Measurements from ENCODE around the gene STAU1.

The STAU1 gene, protein sequence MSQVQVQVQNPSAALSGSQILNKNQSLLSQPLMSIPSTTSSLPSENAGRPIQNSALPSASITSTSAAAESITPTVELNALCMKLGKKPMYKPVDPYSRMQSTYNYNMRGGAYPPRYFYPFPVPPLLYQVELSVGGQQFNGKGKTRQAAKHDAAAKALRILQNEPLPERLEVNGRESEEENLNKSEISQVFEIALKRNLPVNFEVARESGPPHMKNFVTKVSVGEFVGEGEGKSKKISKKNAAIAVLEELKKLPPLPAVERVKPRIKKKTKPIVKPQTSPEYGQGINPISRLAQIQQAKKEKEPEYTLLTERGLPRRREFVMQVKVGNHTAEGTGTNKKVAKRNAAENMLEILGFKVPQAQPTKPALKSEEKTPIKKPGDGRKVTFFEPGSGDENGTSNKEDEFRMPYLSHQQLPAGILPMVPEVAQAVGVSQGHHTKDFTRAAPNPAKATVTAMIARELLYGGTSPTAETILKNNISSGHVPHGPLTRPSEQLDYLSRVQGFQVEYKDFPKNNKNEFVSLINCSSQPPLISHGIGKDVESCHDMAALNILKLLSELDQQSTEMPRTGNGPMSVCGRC

DNA sequence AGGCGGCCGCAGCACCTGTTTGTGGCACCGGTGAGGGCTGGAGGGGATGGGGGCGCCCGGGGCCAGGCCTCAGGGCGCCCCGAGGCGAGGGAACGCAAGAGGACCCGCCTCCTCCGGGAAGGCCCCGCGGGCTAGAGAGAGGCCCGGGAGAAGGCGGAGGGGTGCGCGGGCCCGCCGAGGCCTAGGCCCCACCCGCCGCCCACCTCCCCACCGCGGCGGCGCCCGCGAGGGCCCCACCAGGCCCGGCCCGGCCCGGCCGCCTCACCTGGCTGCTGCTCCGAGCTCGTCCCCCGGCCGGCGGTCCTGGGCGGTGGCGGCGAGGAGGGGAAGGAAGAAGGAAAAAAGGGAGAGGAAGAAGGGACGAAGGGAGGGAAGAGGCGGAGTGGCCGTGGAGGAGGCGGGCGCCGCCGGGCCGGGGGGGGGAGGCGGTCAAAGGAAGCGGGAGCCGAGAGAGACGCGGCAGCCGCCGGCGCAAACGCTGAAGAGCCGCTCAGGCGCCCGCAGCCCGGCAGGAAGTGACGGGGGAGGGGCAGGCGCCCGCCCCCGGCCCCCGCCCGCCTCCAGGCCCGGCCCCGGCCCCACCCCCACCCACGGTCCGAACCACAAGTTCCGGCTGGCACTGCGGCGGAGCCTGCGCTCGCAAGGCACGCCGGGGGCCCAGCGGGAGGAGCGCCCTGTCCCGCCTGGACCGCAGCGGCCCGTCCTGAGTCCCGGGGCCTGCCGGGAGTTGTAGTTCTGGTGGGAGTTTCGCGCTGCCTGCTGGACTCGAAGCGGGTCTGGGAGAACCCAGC lies at the start of gene STAU1:
Gene STAU1 (minus strand): TSS at position 484 of the 791 bp plus-strand sequence. CDS start 22,133 bp downstream, outside the sequence.
- DNase-seq = peak; percentile 40 to 98 (median 92)

DNA sequence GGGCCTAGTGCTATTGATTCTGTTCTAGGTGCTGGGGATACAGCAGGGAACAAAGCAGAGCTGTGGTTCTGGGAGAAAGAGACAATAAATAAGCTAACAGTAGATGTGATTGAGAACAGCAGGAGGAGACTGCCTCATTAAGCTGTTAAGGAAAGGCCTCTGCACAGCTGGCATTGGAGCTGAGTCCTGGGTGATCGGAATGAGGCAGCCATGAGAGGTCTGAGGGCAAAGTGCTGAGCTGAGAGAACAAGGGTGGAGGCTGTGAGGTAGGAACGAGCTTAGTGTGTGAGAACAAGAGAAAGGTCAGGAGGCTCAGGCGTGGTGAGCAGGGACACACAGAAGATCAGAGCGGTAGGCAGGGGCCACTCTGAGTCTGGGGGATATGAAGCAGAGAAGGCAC lies 49.4 kb upstream of the STAU1 start:
- no peak for DNase-seq

DNA sequence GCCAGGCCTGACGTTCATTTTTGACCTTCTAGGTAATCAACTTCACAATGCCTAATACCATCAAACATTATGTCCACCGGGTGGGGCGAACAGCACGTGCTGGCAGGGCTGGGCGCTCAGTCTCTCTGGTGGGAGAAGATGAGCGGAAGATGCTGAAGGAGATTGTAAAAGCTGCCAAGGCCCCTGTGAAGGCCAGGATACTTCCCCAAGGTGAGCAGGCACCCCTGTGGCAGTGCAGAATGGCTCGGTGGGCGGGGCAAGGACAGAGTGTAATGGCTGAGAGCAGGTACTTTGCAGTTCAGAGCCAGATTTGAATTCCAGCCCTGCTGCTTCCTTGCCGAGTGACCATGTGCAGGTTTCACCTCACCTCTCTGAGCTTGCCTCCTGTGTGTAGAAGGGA lies 48.2 kb upstream of the STAU1 start:
- DNase-seq = no peak

DNA sequence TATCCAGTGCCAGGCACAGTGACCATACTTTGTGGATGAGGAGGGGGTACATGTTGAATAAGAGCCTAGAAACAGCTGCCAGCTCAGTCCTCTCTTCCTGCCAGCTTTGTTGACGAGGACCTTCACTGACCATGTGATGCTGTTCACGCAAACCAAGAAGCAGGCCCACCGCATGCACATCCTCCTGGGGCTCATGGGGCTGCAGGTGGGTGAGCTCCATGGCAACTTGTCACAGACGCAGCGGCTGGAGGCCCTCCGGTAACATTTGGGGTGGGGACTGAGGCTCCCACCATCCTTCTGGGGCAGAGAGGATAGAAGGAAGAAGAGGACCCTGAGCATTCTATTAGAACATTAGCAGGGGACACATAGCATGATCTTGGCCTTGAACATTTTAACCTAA lies 46.7 kb upstream of the STAU1 start:
- no peak for DNase-seq

DNA sequence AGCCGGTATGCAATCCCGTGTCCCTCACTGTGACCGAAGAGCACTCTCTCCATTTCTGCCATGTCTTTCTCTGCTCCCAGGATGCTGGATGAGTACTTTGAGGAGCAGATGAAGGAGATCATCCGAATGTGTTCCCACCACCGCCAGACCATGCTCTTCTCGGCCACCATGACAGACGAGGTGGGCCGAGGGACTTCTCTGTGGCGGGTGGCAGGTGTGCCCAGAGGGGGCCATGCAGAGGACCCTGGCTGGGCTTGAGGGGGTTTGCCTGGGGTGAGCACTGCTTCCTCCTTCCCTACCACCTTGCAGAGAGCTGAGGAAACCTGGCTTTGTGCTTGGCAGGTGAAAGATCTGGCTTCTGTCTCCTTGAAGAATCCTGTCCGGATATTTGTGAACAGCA lies 45.1 kb upstream of the STAU1 start:
- no peak for DNase-seq

DNA sequence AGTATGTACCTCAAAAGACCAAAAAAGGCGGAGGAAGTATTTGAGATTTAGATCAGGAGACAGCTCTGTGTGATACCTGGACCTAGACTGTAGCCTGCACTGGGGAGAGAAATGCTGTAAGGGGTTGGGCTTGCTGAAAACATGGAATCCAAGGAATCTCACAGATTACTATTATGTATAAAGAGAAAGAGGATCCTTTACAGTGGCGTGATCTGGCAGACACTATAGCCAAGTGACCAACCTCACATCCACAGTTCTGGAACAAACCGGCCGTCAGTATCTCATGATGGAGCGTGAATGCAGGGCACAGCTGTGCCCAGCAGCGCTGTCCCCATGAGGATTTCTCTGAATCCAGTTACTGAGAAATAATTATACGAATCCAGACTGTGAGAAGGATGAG lies 43.3 kb upstream of the STAU1 start:
- DNase-seq = no peak

DNA sequence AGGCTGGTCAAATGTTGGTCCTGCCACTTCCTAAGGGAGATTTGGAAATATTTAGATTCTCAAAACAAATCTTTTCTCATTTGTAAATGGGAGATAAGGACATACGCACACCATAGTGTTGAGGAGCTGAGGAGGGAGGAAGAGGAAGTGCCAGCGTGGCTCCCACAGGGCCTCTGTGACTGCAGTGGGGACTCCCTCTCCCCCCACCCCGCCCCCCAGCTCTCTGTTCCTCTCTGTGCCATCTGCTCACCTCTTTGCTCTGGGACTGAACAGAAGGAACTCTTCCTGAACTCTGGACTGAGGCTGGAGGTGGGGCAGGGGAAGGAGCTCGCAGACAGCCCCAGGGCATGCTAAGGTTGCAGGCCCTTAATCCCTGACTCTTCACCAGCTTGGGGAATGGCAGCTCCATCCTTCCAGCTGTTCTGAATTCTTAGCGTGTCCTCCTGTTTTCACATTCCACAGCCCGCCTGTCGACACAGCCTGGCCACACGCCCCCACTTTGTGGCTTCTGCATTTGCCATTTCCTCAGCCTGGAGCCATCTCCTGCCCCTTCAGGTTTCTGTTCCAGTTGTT lies 42.5 kb upstream of the STAU1 start:
- DNase-seq = peak in 14 of 56 donors; percentile 3 to 40 (median 14)

DNA sequence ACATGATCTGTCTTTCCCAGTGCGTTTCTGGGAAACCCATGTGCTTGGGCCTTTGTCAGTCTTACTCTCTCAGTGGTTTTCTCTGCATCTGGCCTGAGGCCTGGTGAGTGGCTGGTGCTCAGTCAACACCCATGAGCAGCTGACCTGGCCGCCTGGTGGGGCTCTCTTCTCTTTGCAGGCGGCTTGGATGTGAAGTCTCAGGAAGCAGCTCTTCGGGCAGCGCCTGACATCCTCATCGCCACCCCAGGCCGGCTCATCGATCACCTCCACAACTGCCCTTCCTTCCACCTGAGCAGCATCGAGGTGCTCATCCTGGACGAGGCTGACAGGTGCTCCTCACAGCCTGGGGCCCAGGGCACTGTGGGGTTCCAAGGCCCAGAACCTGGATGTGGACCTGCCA lies 41.9 kb upstream of the STAU1 start:
- DNase-seq = no peak

DNA sequence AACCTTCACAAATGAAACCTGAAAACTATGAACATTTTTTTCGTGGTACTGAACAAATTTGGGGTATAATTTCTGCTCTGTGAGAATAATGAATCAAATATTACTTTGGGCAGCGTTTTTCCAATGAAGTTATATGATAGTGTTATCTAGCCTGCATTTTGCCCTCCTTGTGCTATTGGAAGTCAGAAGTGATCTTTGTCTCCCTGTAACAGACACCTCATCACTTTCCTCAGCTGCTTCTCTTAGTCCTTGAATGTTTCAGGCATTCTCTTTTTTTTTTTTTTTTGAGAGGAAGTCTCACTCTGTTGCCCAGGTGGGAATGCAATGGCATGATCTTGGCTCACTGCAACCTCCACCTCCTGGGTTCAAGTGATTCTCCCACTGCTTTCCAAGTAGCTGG lies 41.2 kb upstream of the STAU1 start:
- DNase-seq = no peak

DNA sequence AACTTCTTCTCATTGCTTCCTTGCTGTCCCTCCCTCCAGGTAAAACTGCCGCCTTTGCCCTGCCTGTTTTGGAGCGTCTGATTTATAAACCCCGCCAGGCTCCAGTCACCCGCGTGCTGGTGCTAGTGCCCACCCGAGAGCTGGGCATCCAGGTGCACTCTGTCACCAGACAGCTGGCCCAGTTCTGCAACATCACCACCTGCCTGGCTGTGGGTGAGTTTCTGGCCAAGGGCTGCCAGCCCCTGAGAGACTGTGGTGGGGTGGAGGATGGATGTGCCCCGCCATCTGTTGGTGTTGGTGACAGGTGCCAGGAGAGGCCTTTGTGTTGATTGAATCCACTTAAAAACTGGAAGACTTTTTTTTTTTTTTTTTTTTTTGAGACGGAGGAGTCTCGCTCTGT lies 40.5 kb upstream of the STAU1 start:
- no peak for DNase-seq

DNA sequence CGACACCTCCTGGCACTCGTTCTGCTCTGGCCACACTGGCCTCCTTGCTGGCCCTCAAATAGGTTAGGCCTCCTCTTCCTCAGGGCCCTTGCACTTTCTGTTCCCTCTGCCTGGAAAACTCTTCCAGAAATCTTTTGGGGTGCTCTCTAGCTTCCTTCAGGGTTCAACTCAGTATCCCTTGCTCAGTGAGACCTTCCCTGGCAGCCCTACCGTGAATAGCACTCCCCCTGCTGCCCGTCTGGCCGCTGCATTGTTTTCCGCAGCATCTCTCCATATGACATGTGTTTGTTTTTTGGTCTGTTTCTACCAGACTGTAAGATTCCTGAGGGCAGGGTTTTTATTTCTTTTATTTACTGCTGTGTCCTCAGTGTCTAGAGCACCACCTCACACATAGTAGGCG lies 37.8 kb upstream of the STAU1 start:
- no peak for DNase-seq

DNA sequence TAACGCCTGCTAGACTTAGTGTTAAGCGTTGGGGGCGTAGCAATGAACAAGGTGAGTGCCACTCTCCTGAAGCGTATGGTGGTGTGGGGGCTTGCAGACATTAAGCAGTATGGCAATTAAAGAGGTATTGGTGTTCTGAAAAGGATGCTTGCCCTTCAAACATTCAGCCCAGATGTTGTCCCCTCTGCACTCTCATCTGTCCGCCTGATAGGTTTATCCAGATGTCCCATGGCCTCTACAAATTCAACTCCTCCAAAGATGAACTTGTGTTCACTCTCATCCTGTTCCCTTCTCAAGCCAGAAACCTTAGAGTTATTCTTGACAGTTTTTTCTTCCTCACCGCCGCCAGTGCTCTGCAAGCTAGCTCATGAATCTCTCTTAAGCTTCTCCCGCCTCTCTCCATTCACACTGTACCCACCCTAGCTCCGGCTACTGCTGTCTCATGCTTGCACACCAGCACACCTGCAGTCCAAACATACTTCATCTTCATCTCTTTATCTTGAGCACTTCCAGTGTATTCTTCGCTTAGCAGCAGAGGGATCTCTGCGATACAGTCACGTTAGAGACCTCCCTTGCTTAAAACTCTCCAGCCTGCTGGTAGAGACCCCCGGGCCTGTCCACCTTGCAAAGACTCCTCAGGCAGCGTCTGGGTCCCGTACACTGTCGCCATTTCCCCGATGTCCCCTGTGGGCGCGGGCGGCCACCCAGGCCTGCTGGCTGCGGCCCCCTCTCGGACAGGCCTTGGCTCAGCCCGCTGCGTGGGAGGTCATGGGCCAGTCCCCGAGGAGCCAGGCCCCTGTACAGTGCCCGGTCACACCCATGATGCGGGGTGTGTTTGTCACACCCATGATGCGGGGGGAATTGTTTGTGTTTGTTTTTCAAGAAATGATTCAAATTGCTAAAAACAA lies 32.0 kb upstream of the STAU1 start:
- no peak for DNase-seq

DNA sequence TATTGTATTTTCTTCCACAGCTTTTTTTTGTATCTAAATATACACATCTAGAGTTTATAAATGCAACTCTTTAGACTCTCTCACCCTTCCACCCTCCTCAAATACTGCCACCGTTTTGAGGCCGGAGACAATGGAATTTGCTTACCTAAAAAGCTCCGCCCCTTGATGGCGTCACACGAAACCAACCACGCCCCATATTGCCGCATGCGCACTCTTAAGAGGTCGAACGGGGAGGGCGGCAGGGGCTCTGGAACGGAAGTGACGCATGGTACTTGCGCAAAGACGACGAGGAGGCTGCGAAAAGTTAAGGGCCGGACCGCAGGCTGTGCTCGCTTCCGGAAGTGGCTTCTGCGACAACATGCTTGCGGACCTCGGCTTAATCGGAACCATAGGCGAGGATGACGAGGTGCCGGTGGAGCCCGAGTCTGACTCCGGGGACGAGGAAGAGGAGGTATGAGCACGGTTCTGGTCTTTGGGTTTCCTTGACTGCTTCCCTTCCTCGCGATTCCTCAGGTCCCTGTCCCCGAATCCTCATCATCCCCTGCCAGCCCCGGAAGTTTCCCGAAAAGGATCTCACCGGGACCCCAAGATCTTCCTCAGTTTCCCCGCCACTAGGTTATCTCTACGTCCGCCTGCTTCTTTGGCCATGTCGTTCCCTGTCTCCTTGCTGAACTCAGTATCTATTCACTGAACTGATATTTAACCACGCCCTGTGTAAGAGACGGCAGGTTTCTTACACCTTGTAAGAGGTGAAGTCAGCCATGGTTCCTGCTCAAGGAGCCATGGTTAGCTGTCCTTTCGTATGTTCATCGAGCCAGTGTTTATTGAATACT lies 31.2 kb upstream of the STAU1 start, which contains the start of gene DDX27:
Gene DDX27 (plus strand): TSS at position 326 of the 833 bp plus-strand sequence. CDS start 33 bp downstream, at position 359.
- peak; percentile 84 to 99 (median 95) for DNase-seq

DNA sequence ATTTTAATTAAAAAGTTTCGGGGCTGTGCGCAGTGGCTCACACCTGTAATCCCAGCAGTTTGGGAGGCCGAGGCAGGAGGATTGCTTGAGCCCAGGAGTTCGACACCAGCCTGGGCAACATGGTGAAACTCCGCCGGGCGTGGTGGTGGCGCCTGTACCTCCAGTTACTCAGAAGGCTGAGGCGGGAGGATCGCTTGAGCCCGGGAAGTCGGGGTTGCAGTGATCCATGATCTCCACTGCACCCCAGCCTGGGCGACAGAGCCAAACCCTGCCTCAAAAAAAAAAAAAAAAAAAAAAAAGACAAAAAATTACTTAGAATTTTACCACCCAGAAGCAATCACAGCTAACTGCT lies 30.6 kb upstream of the STAU1 start:
- DNase-seq = peak in 8 of 56 donors; percentile 4 to 32 (median 16)

DNA sequence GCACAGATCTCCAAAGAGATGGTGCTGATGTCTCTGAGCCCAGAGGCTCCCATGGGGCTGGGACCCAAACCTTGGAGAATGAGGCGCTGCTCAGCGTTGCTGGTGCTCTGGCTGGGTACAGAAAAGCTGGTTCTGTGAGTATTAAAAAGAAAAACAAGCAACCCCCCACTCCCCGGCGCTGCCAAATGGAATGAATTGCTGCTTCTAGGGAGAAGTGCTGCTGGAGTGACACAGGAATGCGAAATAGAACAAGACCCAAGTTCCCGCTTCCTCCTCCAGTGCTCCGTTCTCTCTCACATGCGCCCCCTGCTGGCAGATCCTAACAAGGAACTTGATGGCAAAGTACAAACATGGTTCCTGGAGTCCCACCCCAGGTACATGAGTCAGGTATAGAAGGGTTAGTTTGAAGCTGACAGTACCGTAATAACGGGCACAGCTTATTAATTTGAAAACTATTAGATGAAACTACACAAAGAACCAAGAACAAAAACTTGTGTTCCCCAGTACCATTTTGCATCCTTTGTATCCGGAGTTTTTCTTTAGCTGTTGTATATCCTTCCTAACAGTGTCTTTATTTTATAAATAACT lies 29.0 kb upstream of the STAU1 start:
- DNase-seq = peak; percentile 22 to 93 (median 78)

DNA sequence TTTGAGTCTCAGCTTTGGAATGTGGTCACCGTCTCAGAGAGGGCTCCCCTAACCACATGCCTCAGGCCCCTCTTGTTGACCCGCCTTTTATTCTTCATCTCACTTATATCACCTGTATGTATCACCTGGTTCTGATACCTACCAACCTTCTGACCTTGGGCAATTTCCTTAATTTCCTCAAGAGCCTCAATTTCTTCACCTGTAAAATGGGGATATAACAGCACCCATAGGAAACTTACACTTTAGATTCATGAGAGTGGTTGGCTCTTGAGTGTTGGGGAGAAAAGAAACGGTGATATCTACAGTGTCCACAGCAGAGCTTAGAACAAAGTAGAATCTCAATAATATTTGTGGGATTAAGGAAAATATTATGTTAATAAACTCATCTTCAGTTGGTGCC lies 27.1 kb upstream of the STAU1 start:
- DNase-seq = no peak

DNA sequence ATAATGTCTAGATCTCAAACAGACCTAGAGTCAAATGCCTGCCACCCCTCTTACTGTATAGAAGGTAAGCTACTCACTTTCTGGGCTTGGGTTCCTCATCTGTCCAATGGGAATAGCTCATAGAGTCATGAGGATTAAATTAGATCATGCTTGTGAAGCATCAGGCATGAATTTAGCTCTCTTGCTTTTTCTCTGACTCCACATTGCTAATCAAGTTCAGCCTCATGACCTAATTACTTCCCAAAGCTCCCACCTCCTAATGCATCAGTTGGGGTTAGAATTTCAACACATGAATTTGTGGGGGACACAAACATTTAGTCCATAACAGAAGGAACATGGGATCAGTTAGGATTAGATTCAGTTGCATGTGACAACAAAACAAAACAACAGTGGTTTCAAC lies 26.4 kb upstream of the STAU1 start:
- no peak for DNase-seq

DNA sequence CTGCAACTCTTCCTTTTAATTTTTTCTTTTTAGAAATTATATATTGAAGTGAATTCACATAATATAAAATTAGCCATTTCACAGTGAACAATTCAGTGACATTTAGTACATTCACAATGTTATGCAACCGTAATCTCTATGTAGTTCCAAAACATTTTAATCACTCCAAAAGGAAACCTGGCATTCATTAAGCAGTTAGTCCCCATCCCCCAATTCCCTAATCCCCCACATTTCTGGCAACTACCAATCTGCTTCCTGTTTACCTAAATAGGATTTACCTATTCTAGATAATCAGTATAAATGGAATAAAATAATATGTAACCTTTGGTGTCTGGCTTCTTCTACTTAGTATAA lies 22.6 kb upstream of the STAU1 start:
- DNase-seq = no peak

DNA sequence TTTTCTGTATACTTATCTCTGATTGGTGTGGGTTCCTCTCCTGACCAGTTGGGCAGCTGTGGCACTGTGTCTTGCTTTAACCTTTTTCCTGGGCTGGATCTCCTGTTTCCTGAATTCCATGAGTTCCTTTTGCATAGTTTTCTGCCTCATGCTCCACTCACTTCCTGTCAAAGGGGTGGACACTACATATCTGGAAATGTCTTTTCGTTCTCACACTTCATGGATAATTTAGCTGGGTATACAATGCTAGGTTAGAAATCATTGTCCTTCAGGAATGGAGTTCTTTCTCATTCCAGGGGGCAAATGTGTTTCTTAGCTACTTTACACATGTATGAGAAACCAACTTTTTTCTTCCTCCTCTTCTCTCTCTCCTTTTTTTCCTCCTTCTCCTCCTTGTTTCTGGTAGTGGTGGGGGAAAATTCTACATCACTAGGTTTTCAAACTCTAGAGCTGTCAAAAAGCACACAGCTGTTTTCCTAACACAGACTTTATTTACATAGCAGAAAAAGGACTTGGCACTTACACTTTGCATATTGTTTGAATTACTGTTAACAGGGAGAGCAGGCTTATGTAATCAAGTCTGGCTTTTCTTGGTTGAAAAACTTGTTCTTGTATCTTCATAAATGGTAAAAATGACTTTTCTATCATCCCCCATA lies 22.1 kb upstream of the STAU1 start:
- no peak for DNase-seq

Measured in amygdala (tissue), 56 donors.